ENCODE results near the gene UMAD1. TPM values are rescaled to one million over a fixed set of nuclear protein-coding genes. Genes with fewer than 3 reads are reported as not detected.
A peak's percentile ranks its signal among the peaks of the same experiment; 100 is the strongest.

The UMAD1 gene
- total and polyA plus RNA-seq, 2 of the 13 experiments (the other 11 are each of a cell fraction or from before 2014, with no cell fraction given) = 16.8 to 17.6 TPM

GRCh38 chr7:7861211-7861633 is 220.7 kb downstream of the UMAD1 start (continued):
- peak; percentile 45; the same call in 1 of the 2 replicates for TF ChIP-seq HOMEZ (CRISPR knock-in tag; IDR thresholded peaks at IDR 0.05; ENCODE audit: low read depth)
- TF ChIP-seq NR2F2 (IDR thresholded peaks at IDR 0.05; ENCODE audit: borderline replicate concordance, low read depth) = peak; percentile 62; the same call in 1 of the 2 replicates
- TF ChIP-seq BCLAF1 (IDR thresholded peaks at IDR 0.05) = no peak
- 0 out of 2 replicates have a peak, but pooled peaks have one; percentile 31 for TF ChIP-seq ISL2 (CRISPR knock-in tag; IDR thresholded peaks at IDR 0.05)
- TF ChIP-seq ARID5B (CRISPR knock-in tag; IDR thresholded peaks at IDR 0.05) = peak; percentile 64
- peak; percentile 98 for TF ChIP-seq TFAP4 (IDR thresholded peaks at IDR 0.05; ENCODE audit: borderline replicate concordance, low read depth)
- TF ChIP-seq EP300 (IDR thresholded peaks at IDR 0.05; ENCODE audit: low read depth in 2 of 2, low read length in 2 of 2) = peak in 1 of 2 experiments; percentile 42; a peak in 2 of 4 replicates
- no peak for TF ChIP-seq EP300 (CRISPR knock-in tag; IDR thresholded peaks at IDR 0.05; ENCODE audit: borderline replicate concordance)
- TF ChIP-seq FOXP1 (IDR thresholded peaks at IDR 0.05) = no peak
- TF ChIP-seq FOXP1 (CRISPR knock-in tag; IDR thresholded peaks at IDR 0.05) = peak; percentile 41; the same call in 1 of the 2 replicates
- peak; percentile 53; the same call in 1 of the 2 replicates for TF ChIP-seq NCOA2 (CRISPR knock-in tag; IDR thresholded peaks at IDR 0.05)
- no peak for TF ChIP-seq ZNF816 (CRISPR knock-in tag; IDR thresholded peaks at IDR 0.05; ENCODE audit: borderline replicate concordance)
- TF ChIP-seq ZNF256 (CRISPR knock-in tag; conservative IDR thresholded peaks at IDR 0.05) = no peak
- peak; percentile 47 for TF ChIP-seq RARA (CRISPR knock-in tag; IDR thresholded peaks at IDR 0.05)
- no peak for TF ChIP-seq SOX6 (IDR thresholded peaks at IDR 0.05)
- TF ChIP-seq SOX6 (CRISPR knock-in tag; IDR thresholded peaks at IDR 0.05) = peak; percentile 44; the same call in 1 of the 2 replicates
- TF ChIP-seq TEAD2 (CRISPR knock-in tag; IDR thresholded peaks at IDR 0.05) = no peak
- TF ChIP-seq NR2F6 (IDR thresholded peaks at IDR 0.05) = peak; percentile 51; the same call in 1 of the 2 replicates
- TF ChIP-seq NR2F6 (CRISPR knock-in tag; IDR thresholded peaks at IDR 0.05) = 0 out of 2 replicates have a peak, but pooled peaks have one; percentile 35
- no peak for TF ChIP-seq MAF1 (CRISPR knock-in tag; IDR thresholded peaks at IDR 0.05; ENCODE audit: borderline replicate concordance)
- no peak for TF ChIP-seq ZNF569 (CRISPR knock-in tag; IDR thresholded peaks at IDR 0.05; ENCODE audit: borderline replicate concordance)
- TF ChIP-seq NR2F1 (CRISPR knock-in tag; IDR thresholded peaks at IDR 0.05) = peak; percentile 53 to 63; a peak in 2 of 4 replicates
- no peak for TF ChIP-seq EEA1 (CRISPR knock-in tag; IDR thresholded peaks at IDR 0.05; ENCODE audit: borderline replicate concordance)
